ENCODE results near the gene ANKRD35. TPM values are rescaled to one million over a fixed set of nuclear protein-coding genes. Genes with fewer than 3 reads are reported as not detected.
A peak's percentile ranks its signal among the peaks of the same experiment; 100 is the strongest.

Gene ANKRD35
- total and polyA plus RNA-seq, 9 of the 15 experiments (the other 6 are each of a cell fraction or from before 2014, with no cell fraction given): 0.07 to 0.14 (median 0.07) TPM; not detected in 5

GRCh38 chr1:145846201-145846612 is 39.5 kb downstream of the ANKRD35 start (continued):
- TF ChIP-seq CHD4 (IDR thresholded peaks at IDR 0.05; ENCODE audit: insufficient read depth, insufficient replicate concordance, low read depth, low read length, poor library complexity, severe bottlenecking) (no peak), ZNF740 (CRISPR knock-in tag; IDR thresholded peaks at IDR 0.05) (0 out of 2 replicates have a peak, but pooled peaks have one; percentile 14), ZNF740 (tag; IDR thresholded peaks at IDR 0.05) (no peak), CCAR2 (IDR thresholded peaks at IDR 0.05; ENCODE audit: low read depth, low read length) (0 out of 2 replicates have a peak, but pooled peaks have one; percentile 50), GATAD2A (IDR thresholded peaks at IDR 0.05) (0 out of 2 replicates have a peak, but pooled peaks have one; percentile 14), ZNF436 (CRISPR knock-in tag; IDR thresholded peaks at IDR 0.05) (0 out of 2 replicates have a peak, but pooled peaks have one; percentile 26), FOXK2 (conservative IDR thresholded peaks at IDR 0.05 in 1 of 2, IDR thresholded peaks at IDR 0.05 in 1 of 2; ENCODE audit: low read depth in 2 of 2) (peak in 1 of 2 experiments; percentile 34; a peak in 2 of 4 replicates), ZNF212 (CRISPR knock-in tag; IDR thresholded peaks at IDR 0.05) (no peak), ZBTB7A (IDR thresholded peaks at IDR 0.05; ENCODE audit: borderline replicate concordance, control insufficient read depth, low read depth, low read length) (peak; percentile 99), SAFB (IDR thresholded peaks at IDR 0.05; ENCODE audit: borderline replicate concordance, low read depth, low read length) (no peak), FOXA3 (CRISPR knock-in tag; conservative IDR thresholded peaks at IDR 0.05 in 1 of 2, IDR thresholded peaks at IDR 0.05 in 1 of 2) (peak in 1 of 2 experiments; percentile 19; a peak in 1 of 4 replicates), CTCF (IDR thresholded peaks at IDR 0.05 in 2 of 3, conservative IDR thresholded peaks at IDR 0.05 in 1 of 3; ENCODE audit: insufficient read depth in 2 of 3, low read depth in 1 of 3, low read length in 3 of 3) (peak; percentile 65 to 92 (median 76)), ARID3B (CRISPR knock-in tag; IDR thresholded peaks at IDR 0.05; ENCODE audit: borderline replicate concordance) (0 out of 2 replicates have a peak, but pooled peaks have one; percentile 18), PCBP1 (IDR thresholded peaks at IDR 0.05; ENCODE audit: low read depth, low read length, poor library complexity, severe bottlenecking) (no peak)
